ENCODE results near the gene MGAT4B. TPM values are rescaled to one million over a fixed set of nuclear protein-coding genes. Genes with fewer than 3 reads are reported as not detected.

The MGAT4B gene
- total and polyA plus RNA-seq, 2 of the 13 experiments (the other 11 are each of a cell fraction or from before 2014, with no cell fraction given) = 93.5 to 130 TPM

GRCh38 chr5:179818746-179819295 lies 12.2 kb upstream of the MGAT4B start (continued):
- TF ChIP-seq KLF16 (CRISPR knock-in tag; IDR thresholded peaks at IDR 0.05) = peak in 1 of 2 experiments; percentile 94; a peak in 2 of 4 replicates
- peak; percentile 97 for TF ChIP-seq ZBTB10 (CRISPR knock-in tag; IDR thresholded peaks at IDR 0.05; ENCODE audit: borderline replicate concordance)
- no peak; the same call in 1 of the 2 replicates for TF ChIP-seq MAFF (IDR thresholded peaks at IDR 0.05; ENCODE audit: low read depth, low read length)
- no peak for TF ChIP-seq KAT2B (IDR thresholded peaks at IDR 0.05; ENCODE audit: borderline replicate concordance, low read depth, low read length)
- peak; percentile 91 for TF ChIP-seq ZNF770 (CRISPR knock-in tag; IDR thresholded peaks at IDR 0.05)
- TF ChIP-seq NFE2 (CRISPR knock-in tag; IDR thresholded peaks at IDR 0.05) = peak; percentile 57; the same call in 1 of the 2 replicates
- peak; percentile 79 for TF ChIP-seq ZBTB2 (CRISPR knock-in tag; IDR thresholded peaks at IDR 0.05; ENCODE audit: low read depth)
- peak; percentile 49; the same call in 1 of the 2 replicates for TF ChIP-seq ATF5 (CRISPR knock-in tag; IDR thresholded peaks at IDR 0.05; ENCODE audit: low read depth)
- peak; percentile 60 for TF ChIP-seq ZBTB38 (CRISPR knock-in tag; IDR thresholded peaks at IDR 0.05)
- peak; percentile 91 for TF ChIP-seq ZNF816 (CRISPR knock-in tag; IDR thresholded peaks at IDR 0.05; ENCODE audit: borderline replicate concordance)
- 0 out of 2 replicates have a peak, but pooled peaks have one; percentile 16 for TF ChIP-seq ZNF343 (CRISPR knock-in tag; IDR thresholded peaks at IDR 0.05)
- TF ChIP-seq ZNF616 (CRISPR knock-in tag; IDR thresholded peaks at IDR 0.05; ENCODE audit: low read depth) = peak; percentile 50; the same call in 1 of the 2 replicates
- peak; percentile 79 for TF ChIP-seq ZNF574 (CRISPR knock-in tag; IDR thresholded peaks at IDR 0.05)

Measured in HepG2 (cell line).